SK-N-SH (cell line): ENCODE results near the gene CCDC78. TPM values are rescaled to one million over a fixed set of nuclear protein-coding genes. Genes with fewer than 3 reads are reported as not detected.

Source experiments
- CTCF ChIA-PET: fragments of 300-600, 350-600 bp; formaldehyde crosslinking; extraction: SDS; loops from one replicate; lab custom pipeline; 2021; lab: Yijun Ruan, JAX
- POLR2A ChIA-PET: fragments of 350-600 bp; sonication (Branson Sonifier 250); formaldehyde crosslinking; extraction: SDS; loops from one replicate; lab custom pipeline; 2020; ENCODE audit warnings: antibody characterized with exemption, inconsistent platforms; lab: Yijun Ruan, JAX
- DNase-seq: peaks from one replicate; pipeline ENCODE4 v3.0.0; 2012
- H2AFZ ChIP-seq: fragments of 200-600 bp; sonication (generic); 2 replicates; pipeline ENCODE4 v1.8.1; 2016; ENCODE audit warnings: antibody characterized with exemption, mild to moderate bottlenecking, low read depth
- H3F3A ChIP-seq: fragments of 200-600 bp; sonication (generic); replicated peaks from 2 replicates; pipeline ENCODE3; 2016; ENCODE audit warnings: antibody characterized with exemption, mild to moderate bottlenecking; ENCODE audit not compliant: insufficient read depth
- H3K27ac ChIP-seq, 2 experiments: fragments of 200-500 bp in 1 of 2; fragments of 200-600 bp in 1 of 2; sonication (Bioruptor generic) in 1 of 2; sonication (generic), shearing (Covaris generic) in 1 of 2; 2 replicates each; pipeline versions ENCODE4 v1.5.1 to v1.6.1; 2014 to 2016; ENCODE audit warnings: low read depth in 2 of 2, inconsistent platforms in 1 of 2, low read length in 1 of 2, mild to moderate bottlenecking in 1 of 2, mixed read lengths in 1 of 2
- H3K27me3 ChIP-seq: fragments of 200-600 bp; sonication (generic), shearing (Covaris generic); 2 replicates; pipeline ENCODE4 v1.6.1; 2016; ENCODE audit warnings: mixed run types; ENCODE audit not compliant: insufficient read depth
- H3K36me3 ChIP-seq, 2 experiments: fragments of 200-500 bp in 1 of 2; fragments of 200-600 bp in 1 of 2; sonication (Bioruptor generic) in 1 of 2; sonication (generic) in 1 of 2; replicated peaks in 1 of 2; 2 replicates each; pipeline versions ENCODE3 to v1.5.1; 2014 to 2016; ENCODE audit warnings: low read length in 1 of 2, mild to moderate bottlenecking in 1 of 2; ENCODE audit not compliant: insufficient read depth in 2 of 2, control insufficient read depth in 1 of 2
- H3K4me1 ChIP-seq, 2 experiments: fragments of 200-500 bp in 1 of 2; fragments of 200-600 bp in 1 of 2; sonication (Bioruptor generic) in 1 of 2; sonication (generic), shearing (Covaris generic) in 1 of 2; 2 replicates each; pipeline versions ENCODE4 v1.5.1 to v1.6.1; 2014 to 2016; ENCODE audit warnings: low read depth in 1 of 2, low read length in 1 of 2, mixed run types in 1 of 2; ENCODE audit not compliant: insufficient read depth in 2 of 2, control insufficient read depth in 1 of 2
- H3K4me2 ChIP-seq: fragments of 200-600 bp; sonication (generic), shearing (Covaris generic); 2 replicates; pipeline ENCODE4 v1.6.1; 2017; ENCODE audit warnings: mixed run types
- H3K4me3 ChIP-seq, 2 experiments: fragments of 200-500 bp in 1 of 2; fragments of 200-600 bp in 1 of 2; sonication (Bioruptor generic) in 1 of 2; sonication (generic), shearing (Covaris generic) in 1 of 2; 2 replicates each; pipeline versions ENCODE4 v1.5.1 to v1.8.1; 2014 to 2016; ENCODE audit warnings: low read depth in 2 of 2, inconsistent platforms in 1 of 2, low read length in 1 of 2, mild to moderate bottlenecking in 1 of 2, mixed read lengths in 1 of 2, moderate library complexity in 1 of 2
- H3K79me2 ChIP-seq: fragments of 200-600 bp; sonication (generic); 2 replicates; pipeline ENCODE4 v1.8.1; 2017; ENCODE audit warnings: mild to moderate bottlenecking; ENCODE audit not compliant: insufficient read depth
- H3K9ac ChIP-seq: fragments of 200-600 bp; sonication (generic); 2 replicates; pipeline ENCODE4 v1.6.1; 2017; ENCODE audit warnings: mixed run types
- H3K9me2 ChIP-seq: fragments of 200-600 bp; sonication (generic); 2 replicates; pipeline ENCODE4 v1.6.1; 2017; ENCODE audit warnings: mixed run types
- H3K9me3 ChIP-seq: fragments of 200-600 bp; sonication (generic); 2 replicates; pipeline ENCODE4 v1.6.1; 2017; ENCODE audit warnings: mixed run types, mild to moderate bottlenecking, moderate library complexity
- H4K20me1 ChIP-seq: fragments of 200-600 bp; sonication (generic); 2 replicates; pipeline ENCODE4 v1.6.1; 2017; ENCODE audit warnings: mild to moderate bottlenecking, mixed run types; ENCODE audit not compliant: insufficient read depth
- CHD2 ChIP-seq: fragments of 150-350 bp; IDR thresholded peaks from 2 replicates; pipeline ENCODE4 v1.6.1; 2018; ENCODE audit warnings: low read length; ENCODE audit not compliant: partially characterized antibody
- CTCF ChIP-seq: fragments of 200-600 bp; sonication (generic); IDR thresholded peaks from 2 replicates; pipeline ENCODE4 v1.6.1; 2017; ENCODE audit warnings: antibody characterized with exemption, mild to moderate bottlenecking, moderate library complexity
- ELF1 ChIP-seq: IDR thresholded peaks from 2 replicates; pipeline ENCODE4 v1.4.0; 2012
- EP300 ChIP-seq, 2 experiments: IDR thresholded peaks; 2 replicates each; pipeline versions ENCODE4 v1.4.0 to v1.6.1; 2012; ENCODE audit warnings: borderline replicate concordance in 1 of 2, low read depth in 1 of 2, low read length in 1 of 2
- FOSL2 ChIP-seq: IDR thresholded peaks from 2 replicates; pipeline ENCODE4 v1.4.0; 2012; ENCODE audit warnings: low read depth, mild to moderate bottlenecking, moderate library complexity, borderline replicate concordance
- GABPA ChIP-seq: IDR thresholded peaks from 2 replicates; pipeline ENCODE4 v1.4.0; 2012; ENCODE audit warnings: low read depth, mild to moderate bottlenecking
- GATA2 ChIP-seq: sonication (generic); formaldehyde crosslinking; IDR thresholded peaks from 2 replicates; pipeline ENCODE4 v1.5.0; 2020; ENCODE audit warnings: mild to moderate bottlenecking, missing genetic modification reagents
- JUND ChIP-seq: IDR thresholded peaks from 2 replicates; pipeline ENCODE4 v1.4.0; 2012
- MAX ChIP-seq: IDR thresholded peaks from 2 replicates; pipeline ENCODE4 v1.4.0; 2012; ENCODE audit warnings: low read depth
- MXI1 ChIP-seq: IDR thresholded peaks from 2 replicates; pipeline ENCODE4 v1.6.1; 2012; ENCODE audit warnings: mild to moderate bottlenecking, low read depth, low read length, improper control_type of control experiment
- NRF1 ChIP-seq: IDR thresholded peaks from 2 replicates; pipeline ENCODE4 v1.6.1; 2012; ENCODE audit warnings: low read depth, mild to moderate bottlenecking, low read length
- PBX3 ChIP-seq: IDR thresholded peaks from 2 replicates; pipeline ENCODE4; 2012
- RAD21 ChIP-seq: IDR thresholded peaks from 2 replicates; pipeline ENCODE4 v1.6.1; 2012; ENCODE audit warnings: mild to moderate bottlenecking, low read length
- RFX5 ChIP-seq: IDR thresholded peaks from 2 replicates; pipeline ENCODE4 v1.6.1; 2012; ENCODE audit warnings: mild to moderate bottlenecking, improper control_type of control experiment, low read length
- SIN3A ChIP-seq: IDR thresholded peaks from 2 replicates; pipeline ENCODE4 v1.6.1; 2012; ENCODE audit warnings: low read depth, mild to moderate bottlenecking, low read length, moderate library complexity, borderline replicate concordance
- TAF1 ChIP-seq: IDR thresholded peaks from 2 replicates; pipeline ENCODE4 v1.6.1; 2012; ENCODE audit warnings: low read depth, mild to moderate bottlenecking, low read length, moderate library complexity, borderline replicate concordance
- YY1 ChIP-seq: IDR thresholded peaks from 2 replicates; pipeline ENCODE4 v1.4.0; 2012; ENCODE audit warnings: low read depth, mild to moderate bottlenecking
- WGBS: methylation state at CpG from one replicate; pipeline ENCODE4 v1.1.6; 2017; ENCODE audit warnings: low lambda C conversion rate; 5-methylcytosine and 5-hydroxymethylcytosine counted together
- polyA plus RNA-seq, 3 experiments: library from polyadenylated mRNA; depleted of rRNA; stranded (reverse); fragments of >200 nt; gene quantifications; 2 replicates each; pipeline ENCODE4 v1.2.3, GENCODE V29; 2012
- TF ChIP-seq, protein P1 (sequence below): IDR thresholded peaks from 2 replicates; pipeline ENCODE4 v1.4.0; 2012; ENCODE audit warnings: low read depth, borderline replicate concordance
- TF ChIP-seq, protein P2 (sequence below): fragments of 150-350 bp; IDR thresholded peaks from 2 replicates; pipeline ENCODE4 v1.6.1; 2017; ENCODE audit warnings: antibody characterized with exemption, low read length, low read depth, borderline replicate concordance
- TF ChIP-seq, protein P3 (sequence below): fragments of 150-350 bp; IDR thresholded peaks from 2 replicates; pipeline ENCODE4 v1.6.1; 2016; ENCODE audit warnings: mild to moderate bottlenecking, low read depth, low read length

Gene CCDC78
- polyA plus RNA-seq, 1 of the 3 experiments (the other 2 are of a cell fraction): 15.4 TPM

DNA sequence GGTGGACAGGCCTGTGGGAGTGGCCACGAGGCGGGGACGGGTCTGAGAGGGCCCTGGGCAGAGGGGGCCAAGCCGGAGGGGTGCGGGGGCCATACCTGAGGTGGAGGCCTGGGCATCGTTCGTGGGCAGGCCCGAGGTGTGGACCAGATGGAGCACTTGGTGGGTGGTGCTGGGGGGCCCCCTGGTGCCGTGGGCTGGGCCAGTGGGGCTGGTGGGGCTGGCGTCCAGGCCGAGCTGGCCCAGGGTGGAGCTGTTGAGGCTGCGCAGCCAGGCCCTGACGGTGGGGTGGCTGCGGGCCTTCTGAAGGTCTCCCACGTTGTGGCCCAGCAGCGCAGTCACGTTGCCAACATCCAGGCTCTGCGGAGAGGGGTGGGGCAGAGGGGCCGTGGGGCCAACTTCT lies 43.7 kb upstream of the CCDC78 start:
- Histone ChIP-seq H3K4me3 (no peak overlapping the region), H3F3A (no peaks in the 10 kb centered on the region), H3K4me2 (no peak overlapping the region), H3K27me3 (no peaks in the 10 kb centered on the region), H3K9ac (no peak overlapping the region), H3K9me3 (no peaks in the 10 kb centered on the region), H3K4me1 (no peaks in the 10 kb centered on the region), H3K27ac (no peak overlapping the region), H2AFZ (no peak overlapping the region), H3K36me3 (no peaks in the 10 kb centered on the region), H3K9me2 (no peaks in the 10 kb centered on the region), H4K20me1 (no peaks in the 10 kb centered on the region), H3K79me2 (no peaks in the 10 kb centered on the region)
- ChIA-PET POLR2A (no interaction called here), CTCF (interaction anchor here (1.8 kb wide), 1 partner anchor 15 kb away, joined by 10 read pairs; no protein-coding TSS in a partner anchor)
- TF ChIP-seq CTCF (no peak), TAF1 (no peak), PBX3 (no peak), SIN3A (no peak), RFX5 (no peak), FOSL2 (no peak), EP300 (IDR thresholded peaks at IDR 0.05; ENCODE audit: borderline replicate concordance in 1 of 2, low read depth in 1 of 2, low read length in 1 of 2) (no peak), YY1 (no peak), MXI1 (no peak)
- TF ChIP-seq, protein P1, sequence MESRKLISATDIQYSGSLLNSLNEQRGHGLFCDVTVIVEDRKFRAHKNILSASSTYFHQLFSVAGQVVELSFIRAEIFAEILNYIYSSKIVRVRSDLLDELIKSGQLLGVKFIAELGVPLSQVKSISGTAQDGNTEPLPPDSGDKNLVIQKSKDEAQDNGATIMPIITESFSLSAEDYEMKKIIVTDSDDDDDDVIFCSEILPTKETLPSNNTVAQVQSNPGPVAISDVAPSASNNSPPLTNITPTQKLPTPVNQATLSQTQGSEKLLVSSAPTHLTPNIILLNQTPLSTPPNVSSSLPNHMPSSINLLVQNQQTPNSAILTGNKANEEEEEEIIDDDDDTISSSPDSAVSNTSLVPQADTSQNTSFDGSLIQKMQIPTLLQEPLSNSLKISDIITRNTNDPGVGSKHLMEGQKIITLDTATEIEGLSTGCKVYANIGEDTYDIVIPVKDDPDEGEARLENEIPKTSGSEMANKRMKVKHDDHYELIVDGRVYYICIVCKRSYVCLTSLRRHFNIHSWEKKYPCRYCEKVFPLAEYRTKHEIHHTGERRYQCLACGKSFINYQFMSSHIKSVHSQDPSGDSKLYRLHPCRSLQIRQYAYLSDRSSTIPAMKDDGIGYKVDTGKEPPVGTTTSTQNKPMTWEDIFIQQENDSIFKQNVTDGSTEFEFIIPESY: no peak
- DNase-seq: no peak
- WGBS: 79% methylated on average over 9 of the region's 19 CpGs

DNA sequence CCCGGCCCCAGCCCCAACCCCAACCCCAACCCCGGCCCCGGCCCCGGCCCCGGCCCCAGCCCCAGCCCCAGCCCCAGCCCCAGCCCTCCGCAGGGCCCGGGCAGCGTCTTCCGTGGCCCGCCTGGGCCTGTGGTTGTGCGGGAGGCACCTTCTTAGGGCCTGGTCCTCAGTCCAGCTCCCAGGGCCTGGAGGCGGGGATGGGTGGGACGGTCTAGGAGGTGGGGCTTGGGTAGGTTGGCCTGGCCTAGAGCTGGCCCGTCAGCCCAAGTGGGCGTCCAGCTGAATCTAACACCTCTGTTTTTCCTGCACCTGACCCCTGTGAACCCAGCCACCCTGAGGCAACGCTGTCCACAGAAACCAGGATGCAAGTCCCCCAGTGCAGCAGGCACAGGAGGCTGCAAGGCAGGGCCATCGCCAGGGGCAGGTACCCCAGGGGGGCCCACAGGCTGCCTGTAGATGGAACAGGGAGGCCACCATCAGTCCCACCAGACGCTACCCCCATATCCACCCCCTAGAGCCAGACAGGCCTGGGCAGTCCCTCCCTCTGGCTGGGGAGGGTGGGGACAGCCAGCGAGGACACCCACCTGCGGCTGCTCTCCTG lies 43.0 kb upstream of the CCDC78 start:
- Histone ChIP-seq H3K79me2 (no peaks in the 10 kb centered on the region), H3K4me2 (no peak overlapping the region), H3K9me2 (no peaks in the 10 kb centered on the region), H3K9me3 (no peaks in the 10 kb centered on the region), H4K20me1 (no peaks in the 10 kb centered on the region), H3K9ac (no peak overlapping the region), H3K4me3 (no peak overlapping the region), H3K27ac (no peak overlapping the region), H3K36me3 (no peaks in the 10 kb centered on the region), H2AFZ (no peak overlapping the region), H3F3A (no peaks in the 10 kb centered on the region), H3K27me3 (no peaks in the 10 kb centered on the region), H3K4me1 (no peaks in the 10 kb centered on the region)
- 86% methylated on average over 8 of the region's 20 CpGs for WGBS
- no peak for DNase-seq
- POLR2A ChIA-PET: no interaction called here
- CTCF ChIA-PET: no interaction called here
- no peak for TF ChIP-seq GABPA
- TF ChIP-seq, protein P2, sequence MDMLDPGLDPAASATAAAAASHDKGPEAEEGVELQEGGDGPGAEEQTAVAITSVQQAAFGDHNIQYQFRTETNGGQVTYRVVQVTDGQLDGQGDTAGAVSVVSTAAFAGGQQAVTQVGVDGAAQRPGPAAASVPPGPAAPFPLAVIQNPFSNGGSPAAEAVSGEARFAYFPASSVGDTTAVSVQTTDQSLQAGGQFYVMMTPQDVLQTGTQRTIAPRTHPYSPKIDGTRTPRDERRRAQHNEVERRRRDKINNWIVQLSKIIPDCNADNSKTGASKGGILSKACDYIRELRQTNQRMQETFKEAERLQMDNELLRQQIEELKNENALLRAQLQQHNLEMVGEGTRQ: no peak
- no peak for TF ChIP-seq MXI1
- no peak for TF ChIP-seq JUND
- TF ChIP-seq PBX3: no peak
- no peak for TF ChIP-seq RAD21
- TF ChIP-seq NRF1: no peak
- no peak for TF ChIP-seq TAF1
- no peak for TF ChIP-seq GATA2
- TF ChIP-seq, protein P3, sequence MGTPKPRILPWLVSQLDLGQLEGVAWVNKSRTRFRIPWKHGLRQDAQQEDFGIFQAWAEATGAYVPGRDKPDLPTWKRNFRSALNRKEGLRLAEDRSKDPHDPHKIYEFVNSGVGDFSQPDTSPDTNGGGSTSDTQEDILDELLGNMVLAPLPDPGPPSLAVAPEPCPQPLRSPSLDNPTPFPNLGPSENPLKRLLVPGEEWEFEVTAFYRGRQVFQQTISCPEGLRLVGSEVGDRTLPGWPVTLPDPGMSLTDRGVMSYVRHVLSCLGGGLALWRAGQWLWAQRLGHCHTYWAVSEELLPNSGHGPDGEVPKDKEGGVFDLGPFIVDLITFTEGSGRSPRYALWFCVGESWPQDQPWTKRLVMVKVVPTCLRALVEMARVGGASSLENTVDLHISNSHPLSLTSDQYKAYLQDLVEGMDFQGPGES: no peak
- no peak for TF ChIP-seq MAX
- no peak for TF ChIP-seq CHD2
- TF ChIP-seq ELF1: no peak
